ENCODE measurements around the gene HGF.

- TF ChIP-seq CTCF (IDR thresholded peaks at IDR 0.05 in 4 of 5, conservative IDR thresholded peaks at IDR 0.05 in 1 of 5) (no peak), POLR2A (IDR thresholded peaks at IDR 0.05) (no peak)
Observed at GRCh38 chr7:81801532-81801931, 31.7 kb upstream of the HGF start.

Measured in gastrocnemius medialis (tissue), 4 donors.